ENCODE measurements around the gene TMCC2. TPM values are rescaled to one million over a fixed set of nuclear protein-coding genes. Genes with fewer than 3 reads are reported as not detected.

TMCC2 gene
- total and polyA plus RNA-seq, 4 donors = 0.69 to 8.2 (median 3.6) TPM

GRCh38 chr1:205259324-205259832, 31.6 kb downstream of the TMCC2 start:
- ATAC-seq (ENCODE audit: low FRiP score) (no peak), DNase-seq (no peak)
- H3K27ac ChIP-seq (ENCODE audit: low read depth in 1 of 2, low read length in 2 of 2) = no peak overlapping the region
- no peaks in the 10 kb centered on the region for H3K36me3 ChIP-seq (ENCODE audit: control insufficient read depth in 1 of 2, insufficient read depth in 2 of 2, low read length in 1 of 2)
- WGBS, 2 donors = 79 to 85% methylated on average over 10 of the region's 10 CpGs
- no peaks in the 10 kb centered on the region for H3K27me3 ChIP-seq (ENCODE audit: control insufficient read depth in 1 of 2, insufficient read depth in 2 of 2, low read length in 1 of 2)
- intact Hi-C loops (cut with DNase I) = loop anchor here (5.0 to 10.0 kb wide), 4 partner anchors 47 to 275 kb away; partner anchors contain the start of genes DSTYK (in 1 of the 2) and RBBP5 (in 1 of the 2)
- H3K4me1 ChIP-seq (ENCODE audit: control insufficient read depth in 1 of 2, insufficient read depth in 2 of 2, low read length in 2 of 2) = no peaks in the 10 kb centered on the region
- no peak overlapping the region for H3K4me3 ChIP-seq (ENCODE audit: low read length in 2 of 2)
- H3K9me3 ChIP-seq (ENCODE audit: control insufficient read depth, low read length) = no peaks in the 10 kb centered on the region

GRCh38 chr1:205259998-205260397, 32.3 kb downstream of the TMCC2 start:
- 53 to 78% methylated on average over 1 of the region's 1 CpG for WGBS, 2 donors

GRCh38 chr1:205260948-205261732, 33.4 kb downstream of the TMCC2 start:
- 75 to 87% methylated on average over 8 of the region's 8 CpGs for WGBS, 2 donors
- Histone ChIP-seq H3K27me3 (ENCODE audit: control insufficient read depth in 1 of 2, insufficient read depth in 2 of 2, low read length in 1 of 2) (no peaks in the 10 kb centered on the region), H3K4me3 (ENCODE audit: low read length in 2 of 2) (no peak overlapping the region), H3K9me3 (ENCODE audit: control insufficient read depth, low read length) (no peaks in the 10 kb centered on the region), H3K27ac (ENCODE audit: low read depth in 1 of 2, low read length in 2 of 2) (no peak overlapping the region), H3K36me3 (ENCODE audit: control insufficient read depth in 1 of 2, insufficient read depth in 2 of 2, low read length in 1 of 2) (no peaks in the 10 kb centered on the region), H3K4me1 (ENCODE audit: control insufficient read depth in 1 of 2, insufficient read depth in 2 of 2, low read length in 2 of 2) (no peaks in the 10 kb centered on the region)
- intact Hi-C loops (cut with DNase I) = no loop called here
- ATAC-seq (ENCODE audit: low FRiP score) (no peak), DNase-seq (no peak)

More at GRCh38 chr1:205259998-205260397, 32.3 kb downstream of the TMCC2 start:
- intact Hi-C loops (cut with DNase I) = loop anchor here (5.0 to 10.0 kb wide), 4 partner anchors 48 to 275 kb away; partner anchors contain the start of genes DSTYK (in 1 of the 2) and RBBP5 (in 1 of the 2)
- H3K4me3 ChIP-seq (ENCODE audit: low read length in 2 of 2) = no peak overlapping the region
- H3K27ac ChIP-seq (ENCODE audit: low read depth in 1 of 2, low read length in 2 of 2) = no peak overlapping the region
- ATAC-seq (ENCODE audit: low FRiP score) (no peak), DNase-seq (no peak)
- no peaks in the 10 kb centered on the region for H3K36me3 ChIP-seq (ENCODE audit: control insufficient read depth in 1 of 2, insufficient read depth in 2 of 2, low read length in 1 of 2)
- no peaks in the 10 kb centered on the region for H3K4me1 ChIP-seq (ENCODE audit: control insufficient read depth in 1 of 2, insufficient read depth in 2 of 2, low read length in 2 of 2)
- no peaks in the 10 kb centered on the region for H3K9me3 ChIP-seq (ENCODE audit: control insufficient read depth, low read length)
- H3K27me3 ChIP-seq (ENCODE audit: control insufficient read depth in 1 of 2, insufficient read depth in 2 of 2, low read length in 1 of 2) = no peaks in the 10 kb centered on the region

DNA sequence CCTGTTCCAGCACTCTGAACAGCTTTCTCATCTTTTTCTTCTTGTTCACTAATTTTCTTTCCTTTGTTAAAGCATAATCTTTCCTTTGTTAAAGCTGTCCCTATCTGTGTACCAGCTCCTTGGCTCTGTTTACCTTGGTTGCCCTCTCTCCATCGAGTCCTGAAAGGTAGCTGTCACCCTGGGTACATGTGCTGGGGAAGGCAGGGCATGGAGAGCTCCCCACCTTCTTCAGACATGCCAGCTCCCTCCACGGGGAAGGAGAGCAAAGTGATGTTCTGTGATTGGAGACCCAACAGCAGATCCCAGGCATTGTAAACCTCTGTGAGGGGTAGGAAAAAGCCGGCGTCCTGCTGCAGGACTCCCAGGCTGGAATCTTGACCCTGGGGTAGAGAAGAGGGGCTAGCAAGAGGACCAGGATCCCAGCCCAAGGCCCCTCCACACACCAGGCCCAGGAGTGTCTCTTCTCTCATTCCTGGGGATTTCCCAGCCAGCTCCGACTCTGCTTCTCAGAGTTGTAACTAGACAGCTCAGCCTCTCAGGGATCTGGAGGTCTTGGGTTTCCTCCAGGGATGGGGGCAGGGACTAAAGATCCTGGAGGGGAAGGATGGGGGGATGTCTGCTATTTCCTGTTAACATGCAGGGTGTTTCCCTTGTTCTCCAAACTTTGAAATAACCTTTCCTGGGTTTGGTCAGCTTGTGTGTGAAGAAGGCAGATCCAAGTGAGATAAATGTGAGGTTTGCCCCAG, 34.4 kb downstream of the TMCC2 start:
- no peak overlapping the region for H3K27ac ChIP-seq (ENCODE audit: low read depth in 1 of 2, low read length in 2 of 2)
- ATAC-seq (ENCODE audit: low FRiP score) = no peak
- H3K27me3 ChIP-seq (ENCODE audit: control insufficient read depth in 1 of 2, insufficient read depth in 2 of 2, low read length in 1 of 2) = no peaks in the 10 kb centered on the region
- H3K4me1 ChIP-seq (ENCODE audit: control insufficient read depth in 1 of 2, insufficient read depth in 2 of 2, low read length in 2 of 2) = no peaks in the 10 kb centered on the region
- 57 to 61% methylated on average over 5 of the region's 5 CpGs for WGBS, 2 donors
- no peaks in the 10 kb centered on the region for H3K9me3 ChIP-seq (ENCODE audit: control insufficient read depth, low read length)
- H3K4me3 ChIP-seq (ENCODE audit: low read length in 2 of 2) = no peak overlapping the region
- no peaks in the 10 kb centered on the region for H3K36me3 ChIP-seq (ENCODE audit: control insufficient read depth in 1 of 2, insufficient read depth in 2 of 2, low read length in 1 of 2)
- no peak for DNase-seq
- intact Hi-C loops (cut with DNase I) = no loop called here

- H3K27ac ChIP-seq (ENCODE audit: low read depth in 1 of 2, low read length in 2 of 2) = no peak overlapping the region
- WGBS, 2 donors = 75 to 78% methylated on average over 8 of the region's 8 CpGs
- intact Hi-C loops (cut with DNase I) = no loop called here
- ATAC-seq (ENCODE audit: low FRiP score) (no peak), DNase-seq (no peak)
- H3K4me1 ChIP-seq (ENCODE audit: control insufficient read depth in 1 of 2, insufficient read depth in 2 of 2, low read length in 2 of 2) = no peaks in the 10 kb centered on the region
- H3K9me3 ChIP-seq (ENCODE audit: control insufficient read depth, low read length) = no peaks in the 10 kb centered on the region
- H3K4me3 ChIP-seq (ENCODE audit: low read length in 2 of 2) = no peak overlapping the region
- H3K27me3 ChIP-seq (ENCODE audit: control insufficient read depth in 1 of 2, insufficient read depth in 2 of 2, low read length in 1 of 2) = no peaks in the 10 kb centered on the region
- no peaks in the 10 kb centered on the region for H3K36me3 ChIP-seq (ENCODE audit: control insufficient read depth in 1 of 2, insufficient read depth in 2 of 2, low read length in 1 of 2)
Observed at GRCh38 chr1:205262731-205263171, 35.0 kb downstream of the TMCC2 start.

- DNase-seq = no peak
- H3K27ac ChIP-seq (ENCODE audit: low read depth in 1 of 2, low read length in 2 of 2) = no peak overlapping the region
- ATAC-seq (ENCODE audit: low FRiP score) = no peak
- H3K4me1 ChIP-seq (ENCODE audit: control insufficient read depth in 1 of 2, insufficient read depth in 2 of 2, low read length in 2 of 2) = no peaks in the 10 kb centered on the region
- WGBS, 2 donors = 82 to 86% methylated on average over 2 of the region's 2 CpGs
- no peaks in the 10 kb centered on the region for H3K9me3 ChIP-seq (ENCODE audit: control insufficient read depth, low read length)
- intact Hi-C loops (cut with DNase I) = no loop called here
- H3K4me3 ChIP-seq (ENCODE audit: low read length in 2 of 2) = no peak overlapping the region
- H3K27me3 ChIP-seq (ENCODE audit: control insufficient read depth in 1 of 2, insufficient read depth in 2 of 2, low read length in 1 of 2) = no peaks in the 10 kb centered on the region
- no peaks in the 10 kb centered on the region for H3K36me3 ChIP-seq (ENCODE audit: control insufficient read depth in 1 of 2, insufficient read depth in 2 of 2, low read length in 1 of 2)
Observed at GRCh38 chr1:205263580-205264190, 35.9 kb downstream of the TMCC2 start.

DNA sequence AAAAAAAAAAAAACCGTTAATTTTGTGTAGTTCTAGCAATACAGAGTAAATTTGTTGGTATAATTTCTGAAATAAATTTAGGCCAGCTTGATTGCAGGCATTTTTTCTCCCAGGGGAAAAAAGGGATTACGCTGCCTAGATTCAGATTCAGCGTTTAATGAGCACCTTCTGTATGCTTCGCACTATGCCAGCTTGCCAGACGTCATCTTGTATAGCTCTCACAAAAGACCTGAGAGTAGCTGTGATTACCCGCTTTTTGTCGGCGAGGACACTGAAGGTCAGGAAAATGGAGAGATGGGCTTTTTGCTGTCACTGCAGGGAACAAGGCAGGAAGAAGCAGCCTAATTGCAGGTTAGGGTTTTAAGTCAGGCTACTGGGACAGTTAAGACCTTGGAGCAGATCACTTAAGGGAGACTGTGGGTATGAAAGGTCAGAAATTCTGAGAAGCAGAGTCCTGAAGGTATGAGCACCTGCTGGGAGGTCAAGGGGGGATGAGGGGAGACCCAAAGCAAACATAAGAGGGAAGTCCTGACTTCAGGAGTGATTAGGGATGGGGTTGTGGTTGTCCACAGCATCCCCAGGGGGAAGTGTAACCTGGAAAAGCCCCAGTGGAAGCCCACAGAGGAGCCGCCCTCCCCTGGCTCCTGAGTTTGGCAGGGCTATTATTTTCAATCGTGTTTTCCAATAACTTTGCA, 39.0 kb downstream of the TMCC2 start:
- Histone ChIP-seq H3K4me3 (ENCODE audit: low read length in 2 of 2) (no peak overlapping the region), H3K9me3 (ENCODE audit: control insufficient read depth, low read length) (no peaks in the 10 kb centered on the region), H3K27ac (ENCODE audit: low read depth in 1 of 2, low read length in 2 of 2) (no peak overlapping the region), H3K4me1 (ENCODE audit: control insufficient read depth in 1 of 2, insufficient read depth in 2 of 2, low read length in 2 of 2) (peaks cover 0 to 2% of the 10 kb centered on the region in 2 donors), H3K27me3 (ENCODE audit: control insufficient read depth in 1 of 2, insufficient read depth in 2 of 2, low read length in 1 of 2) (no peaks in the 10 kb centered on the region), H3K36me3 (ENCODE audit: control insufficient read depth in 1 of 2, insufficient read depth in 2 of 2, low read length in 1 of 2) (no peaks in the 10 kb centered on the region)
- 78 to 84% methylated on average over 10 of the region's 10 CpGs for WGBS, 2 donors
- intact Hi-C loops (cut with DNase I) = no loop called here
- DNase-seq (no peak), ATAC-seq (ENCODE audit: low FRiP score) (no peak)

- no peak overlapping the region for H3K4me3 ChIP-seq (ENCODE audit: low read length in 2 of 2)
- ATAC-seq (ENCODE audit: low FRiP score) (no peak), DNase-seq (no peak)
- no peaks in the 10 kb centered on the region for H3K27me3 ChIP-seq (ENCODE audit: control insufficient read depth in 1 of 2, insufficient read depth in 2 of 2, low read length in 1 of 2)
- H3K4me1 ChIP-seq (ENCODE audit: control insufficient read depth in 1 of 2, insufficient read depth in 2 of 2, low read length in 2 of 2) = peaks cover 0 to 2% of the 10 kb centered on the region in 2 donors
- no peak overlapping the region for H3K27ac ChIP-seq (ENCODE audit: low read depth in 1 of 2, low read length in 2 of 2)
- H3K36me3 ChIP-seq (ENCODE audit: control insufficient read depth in 1 of 2, insufficient read depth in 2 of 2, low read length in 1 of 2) = no peaks in the 10 kb centered on the region
- intact Hi-C loops (cut with DNase I) = no loop called here
- H3K9me3 ChIP-seq (ENCODE audit: control insufficient read depth, low read length) = no peaks in the 10 kb centered on the region
- 87 to 89% methylated on average over 8 of the region's 8 CpGs for WGBS, 2 donors
Observed at GRCh38 chr1:205267306-205267902, 39.7 kb downstream of the TMCC2 start.

Data from aorta (tissue), 5 donors.